A549 (cell line): ENCODE measurements around the gene MGAT2.
"Not testable (repeated sequence)": the region's sequence is repeated elsewhere in the genome, so short reads cannot be mapped to it uniquely, and the experiment has no call there.

ENCODE experiments used
- ESRRA ChIP-seq: fragments of 150-350 bp; IDR thresholded peaks from 2 replicates; pipeline ENCODE4 v1.6.1; 2014; ENCODE audit warnings: mild to moderate bottlenecking, low read length, borderline replicate concordance
- FOSL2 ChIP-seq, 2 experiments: fragments of 450-650 bp in 1 of 2; fragments of >200 bp in 1 of 2; sonication (Bioruptor Twin) in 1 of 2; formaldehyde crosslinking; IDR thresholded peaks; 2 replicates each; pipeline versions ENCODE4 v1.5.0 to v1.6.1; 2016 to 2020; ENCODE audit warnings: mild to moderate bottlenecking in 1 of 2, moderate library complexity in 1 of 2
- MAX ChIP-seq: IDR thresholded peaks from 2 replicates; pipeline ENCODE4 v1.6.1; 2012
- MAZ ChIP-seq: fragments of 150-350 bp; IDR thresholded peaks from 2 replicates; pipeline ENCODE4 v1.6.1; 2014; ENCODE audit warnings: antibody characterized with exemption, low read depth, low read length, borderline replicate concordance
- POLR2A ChIP-seq: IDR thresholded peaks from 2 replicates; pipeline ENCODE4 v1.6.1; 2012; ENCODE audit warnings: mild to moderate bottlenecking, low read length
- TF ChIP-seq, protein P1 (sequence below): fragments of >200 bp; sonication (Bioruptor Twin); formaldehyde crosslinking; IDR thresholded peaks from 3 replicates; pipeline ENCODE4 v1.5.1; 2016
- TF ChIP-seq, protein P2 (sequence below): fragments of 450-650 bp; IDR thresholded peaks from 2 replicates; pipeline ENCODE4 v1.6.1; 2014; ENCODE audit warnings: antibody characterized with exemption
- TF ChIP-seq, protein P3 (sequence below): fragments of 200-600 bp; sonication (generic); IDR thresholded peaks from 2 replicates; pipeline ENCODE4 v1.6.1; 2016; ENCODE audit warnings: antibody characterized with exemption, mild to moderate bottlenecking, moderate library complexity

DNA sequence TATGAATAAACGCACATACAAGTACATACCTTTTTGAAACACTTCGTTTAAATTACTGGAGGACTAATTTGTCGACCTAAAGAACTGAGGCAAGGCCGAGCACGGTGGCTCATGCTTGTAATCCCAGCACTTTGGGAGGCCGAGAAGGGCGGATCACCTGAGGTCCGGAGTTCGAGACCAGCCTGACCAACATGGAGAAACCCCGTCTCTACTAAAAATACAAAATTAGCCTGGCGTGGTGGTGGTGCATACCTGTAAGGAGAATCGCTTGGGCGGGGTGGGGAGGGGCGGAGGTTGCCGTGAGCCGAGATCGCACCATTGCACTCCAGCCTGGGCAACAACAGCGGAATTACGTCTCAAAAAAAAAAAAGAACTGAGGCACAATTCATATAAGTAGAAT lies 1.3 kb upstream of the MGAT2 start:
- TF ChIP-seq, protein P1, sequence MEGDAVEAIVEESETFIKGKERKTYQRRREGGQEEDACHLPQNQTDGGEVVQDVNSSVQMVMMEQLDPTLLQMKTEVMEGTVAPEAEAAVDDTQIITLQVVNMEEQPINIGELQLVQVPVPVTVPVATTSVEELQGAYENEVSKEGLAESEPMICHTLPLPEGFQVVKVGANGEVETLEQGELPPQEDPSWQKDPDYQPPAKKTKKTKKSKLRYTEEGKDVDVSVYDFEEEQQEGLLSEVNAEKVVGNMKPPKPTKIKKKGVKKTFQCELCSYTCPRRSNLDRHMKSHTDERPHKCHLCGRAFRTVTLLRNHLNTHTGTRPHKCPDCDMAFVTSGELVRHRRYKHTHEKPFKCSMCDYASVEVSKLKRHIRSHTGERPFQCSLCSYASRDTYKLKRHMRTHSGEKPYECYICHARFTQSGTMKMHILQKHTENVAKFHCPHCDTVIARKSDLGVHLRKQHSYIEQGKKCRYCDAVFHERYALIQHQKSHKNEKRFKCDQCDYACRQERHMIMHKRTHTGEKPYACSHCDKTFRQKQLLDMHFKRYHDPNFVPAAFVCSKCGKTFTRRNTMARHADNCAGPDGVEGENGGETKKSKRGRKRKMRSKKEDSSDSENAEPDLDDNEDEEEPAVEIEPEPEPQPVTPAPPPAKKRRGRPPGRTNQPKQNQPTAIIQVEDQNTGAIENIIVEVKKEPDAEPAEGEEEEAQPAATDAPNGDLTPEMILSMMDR, result not testable (repeated sequence)
- not testable (repeated sequence) for TF ChIP-seq FOSL2 (IDR thresholded peaks at IDR 0.05); FOSL2 (CRISPR knock-in tag; IDR thresholded peaks at IDR 0.05); POLR2A; ESRRA; MAX; MAZ
- TF ChIP-seq, protein P2, sequence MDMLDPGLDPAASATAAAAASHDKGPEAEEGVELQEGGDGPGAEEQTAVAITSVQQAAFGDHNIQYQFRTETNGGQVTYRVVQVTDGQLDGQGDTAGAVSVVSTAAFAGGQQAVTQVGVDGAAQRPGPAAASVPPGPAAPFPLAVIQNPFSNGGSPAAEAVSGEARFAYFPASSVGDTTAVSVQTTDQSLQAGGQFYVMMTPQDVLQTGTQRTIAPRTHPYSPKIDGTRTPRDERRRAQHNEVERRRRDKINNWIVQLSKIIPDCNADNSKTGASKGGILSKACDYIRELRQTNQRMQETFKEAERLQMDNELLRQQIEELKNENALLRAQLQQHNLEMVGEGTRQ, result not testable (repeated sequence)
- TF ChIP-seq, protein P3, sequence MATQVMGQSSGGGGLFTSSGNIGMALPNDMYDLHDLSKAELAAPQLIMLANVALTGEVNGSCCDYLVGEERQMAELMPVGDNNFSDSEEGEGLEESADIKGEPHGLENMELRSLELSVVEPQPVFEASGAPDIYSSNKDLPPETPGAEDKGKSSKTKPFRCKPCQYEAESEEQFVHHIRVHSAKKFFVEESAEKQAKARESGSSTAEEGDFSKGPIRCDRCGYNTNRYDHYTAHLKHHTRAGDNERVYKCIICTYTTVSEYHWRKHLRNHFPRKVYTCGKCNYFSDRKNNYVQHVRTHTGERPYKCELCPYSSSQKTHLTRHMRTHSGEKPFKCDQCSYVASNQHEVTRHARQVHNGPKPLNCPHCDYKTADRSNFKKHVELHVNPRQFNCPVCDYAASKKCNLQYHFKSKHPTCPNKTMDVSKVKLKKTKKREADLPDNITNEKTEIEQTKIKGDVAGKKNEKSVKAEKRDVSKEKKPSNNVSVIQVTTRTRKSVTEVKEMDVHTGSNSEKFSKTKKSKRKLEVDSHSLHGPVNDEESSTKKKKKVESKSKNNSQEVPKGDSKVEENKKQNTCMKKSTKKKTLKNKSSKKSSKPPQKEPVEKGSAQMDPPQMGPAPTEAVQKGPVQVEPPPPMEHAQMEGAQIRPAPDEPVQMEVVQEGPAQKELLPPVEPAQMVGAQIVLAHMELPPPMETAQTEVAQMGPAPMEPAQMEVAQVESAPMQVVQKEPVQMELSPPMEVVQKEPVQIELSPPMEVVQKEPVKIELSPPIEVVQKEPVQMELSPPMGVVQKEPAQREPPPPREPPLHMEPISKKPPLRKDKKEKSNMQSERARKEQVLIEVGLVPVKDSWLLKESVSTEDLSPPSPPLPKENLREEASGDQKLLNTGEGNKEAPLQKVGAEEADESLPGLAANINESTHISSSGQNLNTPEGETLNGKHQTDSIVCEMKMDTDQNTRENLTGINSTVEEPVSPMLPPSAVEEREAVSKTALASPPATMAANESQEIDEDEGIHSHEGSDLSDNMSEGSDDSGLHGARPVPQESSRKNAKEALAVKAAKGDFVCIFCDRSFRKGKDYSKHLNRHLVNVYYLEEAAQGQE, result not testable (repeated sequence)
